OCI-LY1 (cell line): ENCODE measurements around the gene ZBTB21.

Experiments
- H2AFZ ChIP-seq: fragments of 200-600 bp; sonication (generic), shearing (Covaris generic); 2 replicates; pipeline ENCODE4 v1.6.0; 2014; ENCODE audit warnings: antibody characterized with exemption, mild to moderate bottlenecking, low read length
- H3F3A ChIP-seq: fragments of 200-600 bp; sonication (generic), shearing (Covaris generic); 2 replicates; pipeline ENCODE4 v1.6.0; 2014; ENCODE audit warnings: mild to moderate bottlenecking, antibody characterized with exemption, low read length, moderate library complexity; ENCODE audit not compliant: insufficient read depth
- H3K27ac ChIP-seq: fragments of 200-600 bp; sonication (generic); 2 replicates; pipeline ENCODE4 v1.5.1; 2014; ENCODE audit warnings: low read length, mixed run types, mild to moderate bottlenecking, low read depth; ENCODE audit not compliant: poor library complexity, severe bottlenecking
- H3K27me3 ChIP-seq: fragments of 200-600 bp; sonication (generic); 2 replicates; pipeline ENCODE4 v1.6.0; 2014; ENCODE audit warnings: antibody characterized with exemption, mild to moderate bottlenecking, low read length, moderate library complexity; ENCODE audit not compliant: insufficient read depth
- H3K36me3 ChIP-seq: fragments of 200-600 bp; sonication (generic); 2 replicates; pipeline ENCODE4 v1.6.1; 2014; ENCODE audit warnings: mild to moderate bottlenecking, antibody characterized with exemption, low read length, moderate library complexity, mixed read lengths; ENCODE audit not compliant: insufficient read depth
- H3K4me1 ChIP-seq: fragments of 200-600 bp; sonication (generic); 2 replicates; pipeline ENCODE4 v1.5.1; 2014; ENCODE audit warnings: mild to moderate bottlenecking, low read length, moderate library complexity; ENCODE audit not compliant: insufficient read depth, severe bottlenecking
- H3K4me2 ChIP-seq: fragments of 200-600 bp; sonication (generic), shearing (Covaris generic); 2 replicates; pipeline ENCODE4 v1.6.1; 2014; ENCODE audit warnings: low read length
- H3K4me3 ChIP-seq: fragments of 200-600 bp; sonication (generic); 2 replicates; pipeline ENCODE4 v1.5.1; 2014; ENCODE audit warnings: low read length, low read depth, mild to moderate bottlenecking, mixed read lengths; ENCODE audit not compliant: poor library complexity, severe bottlenecking
- H3K79me2 ChIP-seq: fragments of 200-600 bp; shearing (Covaris generic); 2 replicates; pipeline ENCODE4 v1.6.1; 2016; ENCODE audit warnings: mixed run types, low read length, mixed read lengths; ENCODE audit not compliant: insufficient read depth
- H3K9ac ChIP-seq: fragments of 200-600 bp; sonication (generic), shearing (Covaris generic); 2 replicates; pipeline ENCODE4 v1.6.1; 2014; ENCODE audit warnings: mild to moderate bottlenecking, low read length, mixed read lengths
- H3K9me2 ChIP-seq: fragments of 200-600 bp; sonication (generic), shearing (Covaris generic); 2 replicates; pipeline ENCODE4 v1.6.1; 2014; ENCODE audit warnings: low read depth, mild to moderate bottlenecking, low read length, mixed read lengths
- H3K9me3 ChIP-seq: fragments of 200-600 bp; shearing (Covaris generic); 2 replicates; pipeline ENCODE4 v1.6.1; 2014; ENCODE audit warnings: low read length, mixed read lengths
- H4K20me1 ChIP-seq: fragments of 200-600 bp; sonication (generic), shearing (Covaris generic); 2 replicates; pipeline ENCODE4 v1.6.0; 2016; ENCODE audit warnings: mild to moderate bottlenecking, low read length; ENCODE audit not compliant: insufficient read depth
- EZH2 ChIP-seq: fragments of 200-600 bp; sonication (generic), shearing (Covaris generic); IDR thresholded peaks from 2 replicates; pipeline ENCODE4 v1.8.0; 2017; ENCODE audit warnings: borderline replicate concordance, mixed run types, mild to moderate bottlenecking, antibody characterized with exemption, low read length, moderate library complexity, mixed read lengths
- TF ChIP-seq, protein P1 (sequence below): fragments of 200-600 bp; sonication (generic), shearing (Covaris generic); IDR thresholded peaks from 2 replicates; pipeline ENCODE4 v1.5.1; 2017; ENCODE audit warnings: mild to moderate bottlenecking, antibody characterized with exemption, low read length, moderate library complexity, mixed read lengths

ZBTB21 gene

DNA sequence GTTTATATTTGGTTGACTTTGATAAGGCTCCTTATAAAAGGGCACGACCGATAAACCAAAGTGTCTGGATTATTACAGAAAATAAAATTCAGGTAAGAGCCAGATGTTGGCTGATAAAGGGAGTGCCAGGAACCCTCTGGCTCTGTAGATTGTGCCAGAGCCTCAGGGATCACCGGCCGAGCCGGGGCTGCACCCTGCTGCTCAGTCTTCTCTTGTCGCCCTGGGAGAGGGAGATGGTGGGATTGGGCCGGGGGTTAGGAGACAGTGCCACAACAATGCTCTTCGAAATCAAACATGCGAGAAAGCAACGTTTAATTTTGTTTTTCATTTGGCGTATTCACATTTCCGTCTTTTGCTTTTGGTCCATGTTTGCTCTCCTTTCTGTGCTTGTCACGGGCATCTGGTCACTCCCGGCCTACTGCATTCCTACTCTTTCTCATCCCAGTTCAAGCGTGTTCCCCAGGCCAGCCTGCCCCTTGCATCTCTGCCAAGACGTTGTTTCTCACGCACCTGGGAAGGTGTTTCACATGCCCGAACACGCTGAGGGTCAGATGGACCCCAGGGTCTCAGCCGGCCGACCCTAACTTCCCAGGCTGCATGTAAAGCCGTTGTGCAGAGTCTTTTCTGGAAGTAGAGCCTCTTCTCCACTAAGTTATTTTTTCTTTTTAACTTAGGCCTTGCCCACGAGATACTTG is 37.5 kb downstream of the ZBTB21 start:
- no peaks in the 10 kb centered on the region for H3F3A ChIP-seq

DNA sequence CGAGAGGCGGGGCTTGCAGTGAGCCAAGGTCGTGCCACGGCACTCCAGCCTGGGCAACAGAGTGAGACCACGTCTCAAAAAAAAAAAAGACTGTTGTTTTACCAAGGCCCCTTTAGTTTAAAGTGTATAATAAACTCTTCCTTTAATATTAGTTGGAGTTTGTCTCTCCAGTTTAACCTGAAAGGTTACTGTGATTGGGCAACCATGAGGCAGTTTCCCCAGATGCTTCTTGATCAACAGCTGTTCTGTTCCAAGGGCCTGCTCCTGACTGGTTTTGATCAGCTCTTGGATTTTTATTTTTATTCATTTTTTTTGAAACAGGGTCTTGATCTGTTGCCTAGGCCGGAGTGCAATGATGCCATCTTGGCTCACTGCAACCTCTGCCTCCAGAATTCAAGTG is 38.3 kb downstream of the ZBTB21 start:
- no peak for TF ChIP-seq EZH2
- TF ChIP-seq, protein P1, sequence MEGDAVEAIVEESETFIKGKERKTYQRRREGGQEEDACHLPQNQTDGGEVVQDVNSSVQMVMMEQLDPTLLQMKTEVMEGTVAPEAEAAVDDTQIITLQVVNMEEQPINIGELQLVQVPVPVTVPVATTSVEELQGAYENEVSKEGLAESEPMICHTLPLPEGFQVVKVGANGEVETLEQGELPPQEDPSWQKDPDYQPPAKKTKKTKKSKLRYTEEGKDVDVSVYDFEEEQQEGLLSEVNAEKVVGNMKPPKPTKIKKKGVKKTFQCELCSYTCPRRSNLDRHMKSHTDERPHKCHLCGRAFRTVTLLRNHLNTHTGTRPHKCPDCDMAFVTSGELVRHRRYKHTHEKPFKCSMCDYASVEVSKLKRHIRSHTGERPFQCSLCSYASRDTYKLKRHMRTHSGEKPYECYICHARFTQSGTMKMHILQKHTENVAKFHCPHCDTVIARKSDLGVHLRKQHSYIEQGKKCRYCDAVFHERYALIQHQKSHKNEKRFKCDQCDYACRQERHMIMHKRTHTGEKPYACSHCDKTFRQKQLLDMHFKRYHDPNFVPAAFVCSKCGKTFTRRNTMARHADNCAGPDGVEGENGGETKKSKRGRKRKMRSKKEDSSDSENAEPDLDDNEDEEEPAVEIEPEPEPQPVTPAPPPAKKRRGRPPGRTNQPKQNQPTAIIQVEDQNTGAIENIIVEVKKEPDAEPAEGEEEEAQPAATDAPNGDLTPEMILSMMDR = no peak
- no peaks in the 10 kb centered on the region for H3K27me3 ChIP-seq
- no peak overlapping the region for H3K27ac ChIP-seq
- H4K20me1 ChIP-seq = no peaks in the 10 kb centered on the region
- H3K9ac ChIP-seq = no peak overlapping the region
- no peaks in the 10 kb centered on the region for H3K79me2 ChIP-seq
- H3F3A ChIP-seq = no peaks in the 10 kb centered on the region
- no peak overlapping the region for H3K4me3 ChIP-seq
- H3K36me3 ChIP-seq = no peaks in the 10 kb centered on the region
- no peak overlapping the region for H2AFZ ChIP-seq
- H3K9me2 ChIP-seq = no peaks in the 10 kb centered on the region
- H3K4me1 ChIP-seq = peaks cover 14% of the 10 kb centered on the region
- H3K9me3 ChIP-seq = no peaks in the 10 kb centered on the region
- no peak overlapping the region for H3K4me2 ChIP-seq

More for the DNA sequence above, 37.5 kb downstream of the ZBTB21 start:
- TF ChIP-seq EZH2 = no peak
- TF ChIP-seq, protein P1 = no peak
- Histone ChIP-seq H3K4me1 (peaks cover 14% of the 10 kb centered on the region), H3K9me3 (no peaks in the 10 kb centered on the region), H3K4me3 (no peak overlapping the region), H3K36me3 (no peaks in the 10 kb centered on the region), H4K20me1 (no peaks in the 10 kb centered on the region), H3K9ac (no peak overlapping the region), H3K27me3 (no peaks in the 10 kb centered on the region), H3K4me2 (no peak overlapping the region), H3K79me2 (no peaks in the 10 kb centered on the region), H3K9me2 (no peaks in the 10 kb centered on the region), H3K27ac (no peak overlapping the region), H2AFZ (no peak overlapping the region)

DNA sequence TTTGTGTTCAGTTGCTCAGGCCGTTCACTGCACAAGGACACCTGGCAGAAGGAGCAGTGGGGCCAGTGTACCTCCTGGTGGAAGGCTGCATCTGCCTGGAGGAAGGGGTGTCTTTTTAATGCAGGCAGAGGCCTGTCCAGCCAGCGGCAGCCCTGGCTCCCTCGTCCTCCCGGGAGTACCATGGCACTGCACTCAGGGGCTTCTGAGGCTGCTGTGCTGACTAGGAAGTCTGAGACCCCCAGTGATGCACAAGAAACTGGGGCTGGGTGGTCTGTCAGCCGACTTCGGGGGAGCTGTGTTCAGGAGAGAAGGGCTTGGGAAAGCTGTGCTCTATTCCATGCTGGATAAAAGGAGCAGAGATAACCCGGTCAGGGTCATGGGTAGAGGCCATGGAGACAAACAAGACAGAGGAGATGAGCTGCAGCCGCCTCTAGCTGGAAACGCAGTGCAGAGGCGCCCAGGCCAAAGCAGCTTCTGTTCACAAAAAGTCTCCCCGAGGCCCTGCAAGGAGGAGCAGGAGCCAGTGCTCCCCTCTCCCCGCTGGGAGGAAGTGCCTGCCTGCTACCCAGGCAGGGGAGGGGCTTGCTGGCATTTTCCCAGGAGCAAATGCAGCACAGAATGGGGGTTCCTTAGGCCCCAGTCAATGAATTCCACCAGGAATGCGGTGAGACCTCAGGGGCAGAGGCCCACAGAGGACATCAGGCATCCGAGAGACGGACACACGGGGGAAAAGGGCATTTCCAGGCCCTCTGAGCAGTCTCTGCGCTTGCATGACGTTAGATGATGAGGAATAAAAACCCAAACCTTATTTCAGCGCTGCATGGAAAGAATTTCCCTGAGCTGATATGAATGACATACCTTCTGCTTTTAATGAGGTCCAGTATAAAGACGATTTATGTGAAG is 39.2 kb downstream of the ZBTB21 start:
- Histone ChIP-seq H3F3A (no peaks in the 10 kb centered on the region), H3K9me3 (no peaks in the 10 kb centered on the region), H3K4me1 (peaks cover 14% of the 10 kb centered on the region), H3K27me3 (no peaks in the 10 kb centered on the region), H3K4me3 (no peak overlapping the region), H3K9me2 (no peaks in the 10 kb centered on the region), H3K27ac (no peak overlapping the region), H4K20me1 (no peaks in the 10 kb centered on the region), H2AFZ (no peak overlapping the region), H3K79me2 (no peaks in the 10 kb centered on the region), H3K4me2 (no peak overlapping the region), H3K9ac (no peak overlapping the region), H3K36me3 (no peaks in the 10 kb centered on the region)
- TF ChIP-seq, protein P1 = no peak
- TF ChIP-seq EZH2 = no peak
